ENCODE measurements around the gene NT5C2.

GRCh38 chr10:103079100-103079499, 114.0 kb downstream of the NT5C2 start:
- TF ChIP-seq CTCF (IDR thresholded peaks at IDR 0.05; ENCODE audit: extremely low read depth in 1 of 2, insufficient read depth in 1 of 2, low read depth in 1 of 2, low read length in 2 of 2), result no peak
- TF ChIP-seq FOS (IDR thresholded peaks at IDR 0.05; ENCODE audit: borderline replicate concordance, insufficient read depth, low read length), result no peak
- no peak for TF ChIP-seq MYC (IDR thresholded peaks at IDR 0.05; ENCODE audit: low read depth, low read length)
- TF ChIP-seq MAX (IDR thresholded peaks at IDR 0.05; ENCODE audit: insufficient read depth, insufficient read length), result no peak

Measured in endothelial cell of umbilical vein (primary cell).